ELF-1 (cell line): ENCODE data around the gene TSPAN18.
A peak's percentile ranks its signal among the peaks of the same experiment; 100 is the strongest.

Experiments used
- DNase-seq: peaks from one replicate; pipeline ENCODE4 v3.0.0-alpha.2; 2016; ENCODE audit warnings: low read depth, low spot score

The TSPAN18 gene

DNA sequence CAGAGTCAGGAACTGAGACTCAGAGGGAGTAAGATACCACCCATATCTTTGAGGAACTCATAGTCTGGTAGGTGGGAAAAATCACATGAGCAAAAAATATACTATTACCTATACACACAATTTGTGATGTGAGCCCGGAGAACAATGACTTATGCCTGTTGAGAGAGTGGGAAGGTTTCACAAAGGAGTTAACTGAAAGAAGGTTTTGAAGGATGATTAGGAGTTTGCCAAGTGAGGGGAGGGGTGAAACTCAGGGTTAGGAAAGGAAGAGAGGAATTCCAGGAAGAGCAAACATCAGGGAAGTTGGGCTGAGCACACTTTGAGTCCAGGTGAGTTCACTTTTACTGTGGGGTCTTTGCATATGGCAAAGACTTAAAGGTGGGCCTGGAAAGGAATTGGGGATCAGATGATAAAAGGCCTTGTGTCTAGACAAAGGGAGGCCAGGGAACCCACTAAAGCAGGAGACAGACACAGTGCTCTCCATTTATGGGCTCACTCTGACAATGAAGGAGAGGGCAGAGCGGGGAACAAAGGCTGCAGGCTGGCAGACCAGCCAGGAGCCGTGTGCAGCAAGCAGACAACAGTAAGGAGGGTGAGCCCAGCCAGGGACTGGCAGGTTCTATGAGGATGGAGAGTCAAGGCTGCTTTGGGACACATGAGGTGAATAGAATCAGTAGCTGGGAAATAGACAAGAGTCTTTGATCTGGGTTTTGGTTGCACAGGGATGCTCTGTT lies 33.1 kb downstream of the TSPAN18 start:
- no peak for DNase-seq

DNA sequence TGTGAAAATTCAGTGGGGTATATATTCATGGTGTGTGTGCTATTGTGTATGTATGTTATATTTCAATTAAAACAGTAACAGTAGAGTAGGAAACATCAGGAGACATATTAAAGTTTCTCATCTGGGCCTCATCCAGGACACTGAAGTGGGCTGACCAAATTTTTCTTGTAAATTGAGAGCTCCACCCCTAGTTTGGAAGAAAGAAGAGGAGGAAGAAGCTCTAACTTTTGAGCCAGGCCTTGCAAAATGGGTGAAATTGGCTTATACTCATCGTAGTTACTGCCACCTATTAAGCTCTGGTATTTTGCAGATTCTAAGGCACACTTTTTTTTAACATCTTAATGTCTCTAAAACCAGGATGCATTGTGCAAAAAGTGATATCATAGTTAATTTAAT lies 33.7 kb downstream of the TSPAN18 start:
- no peak for DNase-seq

DNA sequence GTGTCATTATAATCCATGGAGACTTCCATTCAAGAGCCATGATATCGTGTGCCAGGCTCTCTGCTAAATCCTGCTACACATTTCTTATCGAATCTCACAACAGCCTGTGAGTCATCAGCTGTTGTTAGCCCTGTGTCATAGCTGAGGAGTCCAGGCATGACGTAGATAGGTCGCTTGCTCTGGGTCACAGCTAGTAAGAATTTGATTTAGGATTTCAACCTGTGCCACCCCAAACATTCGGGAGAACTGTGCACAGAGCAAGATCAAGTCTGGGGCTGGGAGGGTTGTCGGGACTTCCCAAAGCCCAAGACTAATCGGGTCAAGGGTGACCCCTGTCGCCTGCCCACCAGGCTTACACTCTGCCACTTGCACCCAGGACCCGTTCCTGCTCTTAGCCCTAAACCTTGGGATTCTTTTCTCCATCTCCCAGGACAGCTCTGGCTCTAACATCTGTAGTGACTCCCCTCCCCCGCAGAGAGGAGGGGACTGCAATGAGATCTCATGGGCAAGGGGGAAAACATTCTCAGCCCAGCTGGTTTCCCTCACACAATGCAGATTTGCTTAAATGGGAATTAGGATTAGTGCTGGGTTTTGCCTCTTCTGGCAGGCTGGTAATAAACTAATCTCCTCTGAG lies 34.3 kb downstream of the TSPAN18 start:
- peak; percentile 73 for DNase-seq

DNA sequence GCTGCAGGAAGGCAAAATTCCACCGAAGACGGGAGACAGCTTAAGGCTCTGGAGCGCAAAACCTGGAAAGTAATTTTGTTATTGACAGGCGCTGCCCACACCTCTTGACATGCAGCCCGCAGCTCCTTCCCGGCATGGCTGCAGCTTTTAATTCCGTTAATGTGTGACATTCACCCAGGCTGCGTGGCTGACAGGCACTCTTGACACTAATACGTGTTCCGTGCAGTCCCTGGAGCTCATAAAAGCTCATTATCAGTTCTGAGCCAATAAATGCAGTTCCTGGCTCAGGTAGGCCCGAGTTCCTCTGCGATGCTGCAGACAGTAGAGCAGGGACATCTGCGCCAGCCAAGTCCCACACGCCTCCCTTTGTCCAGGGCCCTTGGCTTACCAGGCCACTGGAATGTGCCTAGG lies 34.8 kb downstream of the TSPAN18 start:
- peak; percentile 37 for DNase-seq

DNA sequence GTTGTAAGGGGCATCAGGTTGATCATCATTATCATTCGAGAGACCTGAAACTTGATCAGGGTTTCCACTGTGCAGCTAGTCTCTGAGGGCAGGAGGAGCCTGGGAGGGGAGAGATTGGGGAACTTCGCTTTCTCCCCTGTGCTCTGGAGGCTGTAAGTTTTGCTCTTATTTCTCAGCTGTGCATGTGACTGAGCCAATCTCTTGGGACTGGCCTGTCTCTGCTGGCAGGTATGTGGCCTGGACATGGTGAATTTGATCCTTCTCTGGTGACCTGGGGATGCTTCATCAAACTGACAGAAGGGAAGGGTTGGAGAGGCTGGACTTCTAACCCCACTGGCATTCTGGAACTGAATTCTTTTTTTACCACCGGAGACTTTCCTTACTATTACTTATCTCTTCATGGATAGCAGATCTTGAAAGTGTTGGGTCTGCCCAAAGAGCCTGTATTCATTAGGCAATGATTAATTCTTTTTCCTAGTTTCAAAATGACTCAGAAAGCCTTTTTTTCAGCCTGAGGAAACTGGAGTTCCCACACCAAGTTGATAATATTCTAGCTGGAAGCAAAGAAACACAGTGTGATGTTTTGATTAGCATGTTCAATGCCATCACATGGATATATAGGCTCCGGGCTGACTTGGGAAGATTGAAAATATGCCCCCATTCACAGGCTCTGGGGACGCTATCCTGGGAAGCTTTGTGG lies 36.5 kb downstream of the TSPAN18 start:
- peak; percentile 36 for DNase-seq

DNA sequence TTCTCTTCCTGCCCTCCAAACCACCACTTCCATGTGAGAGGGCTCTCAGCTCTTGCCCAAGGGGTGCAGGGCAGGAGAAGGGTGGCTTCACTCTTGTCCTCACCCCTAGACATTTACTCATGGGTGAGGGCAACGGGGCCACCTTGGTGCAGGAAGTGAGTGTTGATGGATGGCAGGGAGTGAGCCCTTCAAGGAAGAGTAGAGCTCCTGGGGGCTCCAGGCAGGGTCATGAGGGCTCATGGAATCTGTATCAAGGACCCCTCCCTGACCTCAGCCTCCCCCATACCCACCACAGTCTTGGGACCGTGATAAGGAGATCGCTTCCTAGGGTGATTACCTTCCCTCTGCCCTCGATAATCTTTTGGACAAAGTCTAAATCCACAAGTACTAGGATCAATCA lies 37.8 kb downstream of the TSPAN18 start:
- no peak for DNase-seq

DNA sequence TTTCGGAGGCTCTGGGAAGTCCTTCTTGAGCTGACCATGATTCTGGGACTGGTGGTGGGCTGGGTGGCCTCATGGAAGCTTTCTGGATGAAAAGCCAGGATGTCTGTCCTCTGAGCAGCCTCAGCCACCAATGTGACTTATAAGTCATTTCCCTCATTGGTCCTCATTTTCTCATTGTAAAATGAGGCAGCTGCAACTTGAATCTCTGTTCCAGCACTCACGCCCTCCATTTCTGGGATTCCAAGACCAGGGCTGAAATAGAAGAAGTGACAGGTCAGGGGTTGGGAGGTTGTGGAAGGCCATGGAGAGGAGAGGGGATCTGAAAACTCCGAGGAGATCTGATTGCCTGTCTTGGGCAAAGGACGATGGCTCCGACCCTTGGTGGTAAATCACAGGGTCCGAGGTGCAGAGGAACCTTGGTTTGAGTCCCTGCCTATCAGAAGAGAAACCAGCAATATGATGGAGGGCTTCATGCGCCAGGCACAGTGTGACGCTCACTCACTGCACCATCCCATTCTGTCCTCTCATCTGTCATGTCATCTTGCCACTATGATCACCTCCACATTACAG lies 38.3 kb downstream of the TSPAN18 start:
- no peak for DNase-seq

DNA sequence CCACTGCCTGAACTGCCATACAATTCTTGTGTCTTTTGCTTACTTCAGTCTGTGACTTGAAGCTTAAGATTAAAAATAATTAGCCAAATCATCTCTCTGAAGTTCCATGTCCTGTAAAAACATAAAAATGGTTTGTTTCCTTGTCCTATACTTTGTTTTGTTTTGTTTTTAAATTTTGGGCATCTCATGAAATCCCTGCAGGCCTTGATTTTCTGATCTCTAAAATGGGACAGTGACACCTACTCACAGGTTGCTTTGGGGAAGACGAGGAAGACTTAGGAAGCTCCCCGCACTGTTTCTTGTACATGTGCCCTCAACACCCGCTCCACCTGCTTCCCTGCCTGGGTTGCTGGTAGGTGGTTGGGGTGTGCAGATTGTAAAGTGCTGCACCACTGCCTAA lies 38.9 kb downstream of the TSPAN18 start:
- no peak for DNase-seq

DNA sequence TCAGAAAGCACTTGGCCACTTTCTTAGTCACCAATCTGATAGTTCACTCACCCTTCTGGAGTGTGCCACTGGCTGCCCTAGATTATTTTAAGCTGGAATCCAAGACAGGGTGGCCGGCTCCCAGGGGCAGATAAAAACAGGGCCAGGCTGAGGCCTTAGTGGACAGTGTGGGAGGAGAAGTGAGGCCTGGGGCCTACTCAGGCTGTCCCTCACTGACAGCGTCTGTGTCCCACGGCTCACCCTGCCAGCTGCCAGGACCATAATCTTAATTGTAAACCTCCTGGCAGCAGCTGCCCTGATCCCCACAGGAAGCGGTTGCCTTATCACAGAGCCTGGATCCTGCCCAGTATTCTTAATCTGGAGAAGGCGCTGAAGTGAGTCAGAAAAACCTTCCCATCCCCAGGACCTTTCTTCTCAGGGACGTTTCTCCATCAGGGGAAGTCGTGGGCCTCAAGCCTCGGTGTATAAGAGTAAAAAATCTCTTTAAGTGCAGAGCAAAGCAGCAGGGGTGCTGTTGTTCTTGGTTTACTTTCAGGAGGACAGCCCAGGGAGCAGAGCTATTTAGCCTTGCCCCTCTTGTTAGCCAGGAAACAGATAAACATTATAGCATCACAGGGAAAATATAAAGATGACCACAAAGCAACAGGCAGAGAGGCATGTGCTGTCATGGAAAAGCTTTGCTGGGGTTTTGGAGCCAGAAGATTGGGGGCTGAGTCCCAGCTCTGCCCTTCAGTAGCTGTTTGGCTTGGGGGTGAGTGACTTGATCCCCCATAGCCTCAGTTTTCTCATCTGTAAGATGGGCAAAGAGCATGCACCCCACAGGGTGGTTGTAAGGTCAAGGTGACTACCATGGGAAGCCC lies 39.6 kb downstream of the TSPAN18 start:
- DNase-seq: peak; percentile 56

DNA sequence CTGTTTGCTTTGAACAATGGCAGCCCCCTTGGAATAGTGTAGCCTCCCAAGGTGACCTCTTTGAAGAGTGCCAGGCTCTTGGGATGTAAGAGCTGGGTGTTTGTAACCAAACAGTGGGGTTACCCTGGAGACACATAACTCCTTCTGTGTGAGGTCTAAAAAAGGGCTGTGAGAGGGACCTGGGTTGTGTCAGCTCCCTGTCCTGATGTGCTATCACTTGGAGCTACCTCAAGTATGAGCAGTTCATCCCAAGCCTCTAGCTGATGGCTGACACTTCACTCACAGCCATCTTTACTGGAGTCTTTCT lies 40.2 kb downstream of the TSPAN18 start:
- DNase-seq: no peak

DNA sequence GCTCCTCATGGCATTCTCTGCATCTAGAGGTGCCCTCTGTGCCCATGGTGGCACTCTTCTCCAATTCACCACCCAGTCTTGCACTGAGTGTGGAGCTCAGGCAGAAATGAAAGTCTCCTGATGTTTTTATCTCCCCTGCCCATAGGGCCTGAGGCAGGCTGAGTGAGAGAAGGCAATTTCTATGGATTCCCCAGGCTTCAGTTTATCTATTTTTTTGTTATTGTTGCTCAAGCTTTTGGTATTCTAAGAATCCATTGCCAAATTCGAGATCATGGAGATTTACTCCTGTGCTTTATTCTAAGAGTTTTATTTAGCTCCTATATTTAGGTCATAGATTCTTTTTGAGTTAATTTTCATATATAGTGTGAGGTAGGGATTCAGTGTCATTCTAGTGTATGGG lies 40.7 kb downstream of the TSPAN18 start:
- DNase-seq: no peak

DNA sequence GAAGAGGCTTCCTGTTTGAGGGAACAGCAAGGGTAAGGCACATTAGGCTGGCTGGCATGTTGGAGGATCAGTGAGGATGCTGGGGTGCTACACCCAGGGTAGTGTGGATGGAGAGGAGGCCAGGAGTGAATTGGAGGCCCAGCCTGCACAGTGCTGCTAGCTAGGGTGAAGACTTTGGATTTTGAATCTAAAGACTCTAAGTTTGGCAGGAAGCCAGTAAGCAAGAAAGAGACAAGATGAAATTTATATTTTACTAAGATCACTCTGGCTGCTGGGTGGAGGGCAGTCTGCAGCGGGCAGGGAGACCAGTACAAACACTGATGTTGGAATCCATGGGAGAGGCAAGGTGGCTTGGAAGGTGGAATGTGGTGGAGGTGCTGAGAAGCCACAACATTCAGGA lies 43.6 kb downstream of the TSPAN18 start:
- no peak for DNase-seq

DNA sequence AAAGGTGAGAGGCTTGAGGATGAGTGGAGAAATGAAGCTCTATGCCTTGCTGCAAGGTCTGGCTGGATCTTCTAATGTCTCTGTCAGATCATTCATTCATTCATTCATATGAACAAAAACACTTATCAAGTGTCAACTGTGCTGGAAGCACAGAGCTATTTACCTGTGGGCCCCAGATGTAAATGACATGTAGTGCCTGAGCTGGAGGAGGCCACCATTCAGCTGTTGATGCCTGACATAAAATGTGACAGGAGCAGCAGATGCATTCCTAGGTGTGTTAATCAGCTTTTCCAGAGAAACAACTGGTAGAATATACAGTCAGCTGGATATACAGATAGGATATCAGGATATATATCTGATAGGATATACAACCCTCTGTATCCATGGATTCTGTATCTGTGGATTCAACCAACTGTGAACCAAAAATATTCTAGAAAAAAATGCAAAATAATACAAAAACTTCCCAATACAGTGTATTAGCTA lies 44.5 kb downstream of the TSPAN18 start:
- no peak for DNase-seq

DNA sequence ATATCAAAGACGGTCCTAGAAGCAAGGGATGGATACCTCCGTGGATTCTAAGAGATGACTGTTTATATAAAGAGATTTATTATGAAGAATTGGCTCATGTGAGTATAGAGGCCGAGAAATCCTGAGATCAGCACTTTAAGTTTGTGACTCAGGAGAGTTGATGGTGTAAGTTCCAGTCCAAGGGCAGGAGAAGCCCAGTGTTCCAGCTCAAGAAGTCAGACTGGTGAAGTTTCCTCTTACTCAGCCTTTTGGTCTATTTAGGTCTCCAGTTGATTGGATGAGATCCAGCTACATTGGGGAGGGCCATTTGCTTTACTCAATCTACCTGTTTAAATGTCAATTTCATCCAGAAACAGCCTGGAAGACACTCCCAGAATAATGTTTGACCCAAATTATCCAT lies 45.1 kb downstream of the TSPAN18 start:
- no peak for DNase-seq

DNA sequence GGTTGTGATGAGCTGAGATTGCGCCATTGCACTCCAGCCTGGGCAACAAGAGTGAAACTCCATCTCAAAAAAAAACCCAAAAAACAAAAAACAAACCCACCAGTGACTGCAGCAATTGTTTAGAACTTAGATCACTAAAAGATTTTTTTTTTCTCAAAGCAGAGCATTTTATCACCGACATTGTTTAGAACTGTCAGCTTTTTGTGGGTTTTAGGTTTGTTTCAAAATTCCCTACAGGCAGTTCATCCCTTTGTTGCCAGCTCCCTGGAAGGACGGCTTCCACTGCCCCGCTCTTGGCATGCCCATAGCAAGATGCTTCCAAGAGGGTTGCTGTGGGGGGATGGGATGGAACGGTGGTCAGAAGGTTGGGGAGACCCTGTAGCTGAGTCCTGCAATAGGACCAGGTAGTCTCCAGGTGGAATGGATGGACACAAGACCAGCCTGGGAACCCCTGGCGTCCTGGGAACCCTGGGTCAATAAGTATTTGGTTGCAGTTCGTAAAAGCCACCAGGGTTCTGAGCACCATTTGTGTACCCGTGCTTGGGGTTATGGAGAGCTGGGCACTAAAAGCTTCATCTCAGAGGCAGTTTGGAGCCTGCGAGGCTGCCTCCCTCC lies 46.7 kb downstream of the TSPAN18 start:
- no peak for DNase-seq

DNA sequence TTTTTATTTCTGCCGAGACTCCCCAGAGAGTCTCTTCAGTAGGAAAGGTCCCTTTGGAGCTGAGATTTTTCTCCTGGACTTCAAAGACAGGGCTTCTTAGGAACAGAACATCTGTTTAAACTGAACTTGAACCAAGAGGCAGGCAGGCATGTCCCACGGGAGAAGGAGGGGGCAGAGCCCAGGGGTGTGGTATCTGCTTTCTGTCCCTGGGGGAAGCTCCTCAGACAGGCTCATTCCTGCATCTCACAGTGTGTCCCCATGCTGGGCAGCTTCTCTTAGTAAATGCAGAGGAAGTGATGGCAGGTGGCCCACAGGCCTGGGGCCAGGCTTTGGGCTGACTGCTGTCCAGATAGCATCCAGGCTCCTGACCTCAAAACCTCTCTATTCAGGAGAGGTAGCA lies 47.3 kb downstream of the TSPAN18 start:
- peak; percentile 70 for DNase-seq

DNA sequence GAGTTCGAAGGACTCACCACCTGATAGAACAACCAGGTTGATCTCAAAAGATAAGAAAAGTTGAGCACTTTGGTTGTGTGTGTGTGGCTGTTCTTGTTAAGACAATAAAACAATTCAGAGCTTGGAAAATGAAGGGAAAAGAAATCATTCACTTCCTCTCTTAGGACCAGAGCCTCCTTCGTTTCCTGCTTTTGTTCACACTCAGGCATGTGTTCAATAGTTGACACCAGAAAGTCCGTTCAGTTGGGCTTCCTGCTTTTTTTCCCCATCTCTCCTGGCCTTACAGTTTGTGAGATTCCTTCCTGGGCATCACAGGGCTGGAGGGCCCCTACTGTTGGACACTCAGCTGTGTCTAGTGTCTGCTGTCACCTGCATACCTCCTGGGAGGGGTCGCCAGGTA lies 48.0 kb downstream of the TSPAN18 start:
- no peak for DNase-seq

DNA sequence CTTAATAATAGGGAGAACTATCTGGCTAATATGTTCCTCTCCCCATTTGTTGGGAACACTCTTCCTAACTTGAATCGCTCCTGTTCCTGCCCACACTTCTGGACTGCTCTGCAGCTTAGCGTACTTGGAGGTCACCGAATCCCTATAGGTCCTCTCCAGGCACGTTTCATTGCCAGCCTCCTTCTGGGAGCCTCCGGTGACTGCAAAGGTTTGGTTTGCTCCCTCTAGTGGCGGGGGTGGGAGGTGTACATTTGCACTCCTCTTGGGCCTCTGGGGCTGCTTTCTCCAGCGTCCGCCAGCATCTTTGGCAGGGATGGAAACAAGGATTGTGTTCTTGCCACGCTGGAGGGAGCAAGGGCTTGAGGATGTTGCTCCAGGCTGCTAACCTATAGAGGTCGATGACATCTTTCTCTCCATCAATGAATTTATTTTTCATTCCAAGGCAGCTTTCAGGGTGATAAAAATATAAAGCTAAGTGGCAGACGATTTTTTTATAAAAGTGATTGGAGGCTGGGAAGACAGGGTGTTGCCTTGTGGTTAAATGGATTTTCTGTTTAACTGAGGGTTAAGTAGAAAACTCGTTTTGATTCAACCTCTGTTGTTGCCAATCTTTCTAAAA lies 48.7 kb downstream of the TSPAN18 start:
- DNase-seq: peak; percentile 86

DNA sequence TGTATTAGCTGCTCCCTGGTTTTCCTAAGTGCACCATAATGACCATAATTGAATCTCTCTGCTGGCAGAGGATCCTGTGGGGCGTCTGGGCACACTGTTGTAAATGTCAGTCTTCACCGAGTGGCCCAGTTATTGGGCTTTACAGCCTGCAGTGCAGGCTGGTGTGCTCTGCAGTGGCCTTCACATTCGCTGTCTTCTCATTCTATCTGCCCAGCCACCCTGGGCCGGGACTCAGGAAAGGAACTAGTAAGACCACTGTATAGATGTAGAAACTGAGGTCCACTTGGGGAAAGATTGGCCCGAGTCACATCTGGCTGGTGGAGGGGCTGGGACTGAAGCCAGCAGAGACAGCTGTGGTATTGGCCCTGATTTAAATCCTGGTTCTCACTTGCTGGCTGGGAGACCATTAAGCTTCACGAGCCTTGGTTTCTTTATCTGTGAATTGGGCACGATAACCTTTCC lies 49.3 kb downstream of the TSPAN18 start:
- no peak for DNase-seq

DNA sequence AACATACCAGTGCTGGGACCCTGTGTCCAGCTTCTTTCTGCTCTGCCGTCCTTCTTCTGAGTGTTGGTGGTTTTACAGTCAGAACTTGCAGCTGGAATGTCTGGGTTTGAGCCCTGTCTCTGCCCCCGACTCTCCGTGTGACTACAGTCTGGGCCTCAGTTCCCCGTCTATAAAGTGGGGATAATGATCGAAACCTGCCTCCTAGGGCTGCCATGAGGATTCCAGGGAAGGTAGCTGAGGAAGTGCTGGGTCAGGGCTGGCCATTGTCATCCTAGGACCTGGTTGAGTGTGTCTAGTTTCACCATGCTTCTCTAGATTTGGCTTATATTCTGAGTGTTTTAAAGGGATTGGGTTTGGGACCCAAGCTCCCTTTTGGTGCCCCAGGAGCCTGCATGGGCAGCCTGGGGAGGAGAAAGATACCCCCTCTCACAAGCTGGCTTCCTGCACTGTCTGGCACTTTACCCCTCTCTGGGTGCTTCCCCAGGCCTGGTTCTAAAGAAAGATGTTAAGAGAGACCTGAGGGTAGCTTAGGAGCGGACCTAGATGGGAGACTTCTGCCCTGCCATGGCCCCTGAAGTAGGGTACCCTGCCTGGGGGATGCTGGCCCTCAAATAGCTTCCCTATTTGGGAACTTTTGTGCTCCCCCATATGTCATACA lies 49.9 kb downstream of the TSPAN18 start:
- no peak for DNase-seq
